IPS DF 19.7 (cell line): ENCODE data around the gene SPRED2.
"Not testable (repeated sequence)": the region's sequence is repeated elsewhere in the genome, so short reads cannot be mapped to it uniquely, and the experiment has no call there.

ENCODE experiments used
- DNase-seq: peaks from one replicate; pipeline ENCODE4 v3.0.0-alpha.2; 2013; ENCODE audit warnings: low read depth, low spot score

SPRED2 gene

GRCh38 chr2:65343386-65343785 is 89.0 kb downstream of the SPRED2 start:
- no peak for DNase-seq

GRCh38 chr2:65340898-65341681 is 91.3 kb downstream of the SPRED2 start:
- DNase-seq: no peak

- DNase-seq: no peak
Observed at GRCh38 chr2:65339648-65340047, 92.8 kb downstream of the SPRED2 start.

GRCh38 chr2:65338830-65339495 is 93.4 kb downstream of the SPRED2 start:
- DNase-seq: not testable (repeated sequence)

- DNase-seq: not testable (repeated sequence)
Observed at GRCh38 chr2:65337915-65338314, 94.5 kb downstream of the SPRED2 start.

GRCh38 chr2:65334714-65335113 is 97.7 kb downstream of the SPRED2 start:
- DNase-seq: no peak

- DNase-seq: no peak
Observed at GRCh38 chr2:65331336-65332025, 100.9 kb downstream of the SPRED2 start.

GRCh38 chr2:65329525-65329924 is 102.9 kb downstream of the SPRED2 start:
- DNase-seq: no peak

GRCh38 chr2:65326276-65326675 is 106.1 kb downstream of the SPRED2 start:
- DNase-seq: no peak

GRCh38 chr2:65325066-65325465 is 107.3 kb downstream of the SPRED2 start:
- DNase-seq: no peak

GRCh38 chr2:65320946-65321345 is 111.5 kb downstream of the SPRED2 start:
- no peak for DNase-seq

- no peak for DNase-seq
Observed at GRCh38 chr2:65320042-65320725, 112.2 kb downstream of the SPRED2 start.

- DNase-seq: no peak
Observed at GRCh38 chr2:65319674-65320041, 112.7 kb downstream of the SPRED2 start.

- no peak for DNase-seq
Observed at GRCh38 chr2:65319072-65319673, 113.2 kb downstream of the SPRED2 start.

- DNase-seq: no peak
Observed at GRCh38 chr2:65317841-65318240, 114.6 kb downstream of the SPRED2 start.

- DNase-seq: not testable (repeated sequence)
Observed at GRCh38 chr2:65317351-65317750, 115.0 kb downstream of the SPRED2 start.

- DNase-seq: no peak
Observed at GRCh38 chr2:65316072-65316471, 116.3 kb downstream of the SPRED2 start.

- no peak for DNase-seq
Observed at GRCh38 chr2:65314801-65315441, 117.5 kb downstream of the SPRED2 start.

GRCh38 chr2:65313954-65314256 is 118.5 kb downstream of the SPRED2 start:
- no peak for DNase-seq

GRCh38 chr2:65313126-65313953 is 119.1 kb downstream of the SPRED2 start:
- no peak for DNase-seq
